GM15510 (cell line): ENCODE results near the gene ACOT7.

Experiments used
- POLR2A ChIP-seq: IDR thresholded peaks from 3 replicates; pipeline ENCODE4 v1.6.1; 2011; ENCODE audit warnings: borderline replicate concordance; ENCODE audit not compliant: insufficient read length; ENCODE audit errors: extremely low read depth

The ACOT7 gene

DNA sequence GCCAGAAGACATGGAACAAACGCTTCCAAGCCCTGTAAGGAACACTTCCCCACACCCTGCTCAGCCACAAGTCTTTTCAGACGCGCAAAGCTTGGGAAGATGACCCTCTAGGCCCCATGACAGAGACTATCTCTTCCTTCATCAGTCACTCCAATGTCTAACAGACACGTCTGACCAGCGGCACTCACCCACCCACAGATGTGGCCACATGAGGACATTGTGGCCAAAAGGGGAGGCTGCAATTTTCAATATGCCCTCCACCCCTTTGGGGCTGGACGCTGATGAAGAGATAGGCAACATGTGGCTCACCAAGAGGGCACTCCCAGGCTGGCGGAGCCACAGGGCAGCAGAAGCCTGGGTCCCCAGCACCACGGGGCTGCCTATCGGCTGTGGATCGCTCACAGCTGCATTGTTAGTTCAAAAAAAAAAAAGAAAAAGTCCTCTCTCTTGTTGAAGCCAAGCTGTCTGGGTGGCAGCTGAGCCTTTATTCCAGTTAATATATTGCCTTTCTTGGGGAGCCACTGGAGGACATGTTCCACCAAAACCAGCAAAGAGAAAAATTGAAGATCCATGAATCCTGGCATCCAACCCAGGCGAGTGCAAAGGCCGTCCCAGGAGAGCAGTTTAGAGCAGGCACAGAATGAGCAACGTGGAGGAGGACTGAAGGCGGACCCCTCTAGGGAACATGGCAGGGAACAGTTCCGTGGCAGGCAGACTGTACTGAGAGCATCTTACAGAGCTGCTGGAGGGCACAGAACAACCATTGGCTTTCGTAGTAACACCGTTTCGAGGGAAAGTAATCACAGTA lies 80.0 kb downstream of the ACOT7 start:
- no peak for TF ChIP-seq POLR2A

GRCh38 chr1:6310116-6310848 lies 83.3 kb downstream of the ACOT7 start:
- no peak for TF ChIP-seq POLR2A

DNA sequence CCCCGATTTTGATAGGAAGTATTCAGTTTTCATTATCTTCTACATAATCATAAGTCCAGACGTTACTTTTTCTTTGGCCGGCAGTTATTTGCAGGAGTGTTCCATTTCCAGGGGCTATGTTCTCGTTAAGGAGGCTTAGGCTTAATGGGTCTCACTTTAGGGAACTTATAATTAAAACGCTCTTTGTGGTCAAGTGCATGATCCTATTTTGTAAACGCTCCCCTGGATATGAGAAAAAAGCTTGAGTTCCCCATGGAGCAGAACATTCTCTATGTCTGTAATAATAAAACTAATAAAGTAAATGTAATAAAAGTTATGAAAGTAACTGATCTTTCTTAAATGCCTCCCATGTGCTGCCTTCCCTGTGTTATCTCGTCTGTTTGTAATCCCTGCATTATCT lies 84.0 kb downstream of the ACOT7 start:
- no peak for TF ChIP-seq POLR2A

- no peak for TF ChIP-seq POLR2A
Observed at GRCh38 chr1:6308449-6308848, 85.1 kb downstream of the ACOT7 start.

- TF ChIP-seq POLR2A: no peak
Observed at GRCh38 chr1:6307099-6307498, 86.5 kb downstream of the ACOT7 start.

DNA sequence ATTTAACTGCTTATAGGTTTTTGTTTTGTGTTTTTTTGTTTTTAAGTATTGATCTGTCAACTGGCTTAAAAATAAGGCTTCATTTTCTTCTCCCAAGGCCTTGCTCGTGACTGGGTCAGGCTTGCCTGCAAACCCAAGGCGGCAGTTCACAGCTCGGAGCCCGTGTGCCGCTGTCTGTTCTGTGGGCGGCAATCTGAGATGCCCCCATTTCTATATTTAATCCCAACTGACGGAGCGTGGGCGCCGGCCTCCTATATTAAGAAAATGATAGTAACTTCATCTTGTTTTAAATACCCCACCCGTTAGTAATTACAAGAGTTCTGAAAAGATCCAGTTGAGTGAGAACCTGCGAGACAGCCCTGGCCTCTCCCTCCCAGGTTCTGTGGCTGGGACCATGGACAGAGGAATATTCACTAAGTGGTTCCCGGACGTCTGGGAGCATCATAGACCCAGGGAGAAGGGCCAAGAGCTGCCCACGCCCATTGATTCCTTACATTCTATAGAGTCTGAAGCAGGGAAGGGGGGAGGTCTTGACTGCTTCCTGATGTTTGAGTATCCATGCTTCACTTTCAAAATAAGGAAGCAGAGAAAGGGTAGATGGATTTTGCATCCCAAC lies 90.1 kb downstream of the ACOT7 start:
- TF ChIP-seq POLR2A: no peak

- TF ChIP-seq POLR2A: no peak
Observed at GRCh38 chr1:6302568-6302967, 91.0 kb downstream of the ACOT7 start.

- no peak for TF ChIP-seq POLR2A
Observed at GRCh38 chr1:6301526-6301925, 92.0 kb downstream of the ACOT7 start.

- no peak for TF ChIP-seq POLR2A
Observed at GRCh38 chr1:6300342-6301048, 93.1 kb downstream of the ACOT7 start.

GRCh38 chr1:6299557-6300165 lies 93.9 kb downstream of the ACOT7 start:
- no peak for TF ChIP-seq POLR2A

- TF ChIP-seq POLR2A: no peak
Observed at GRCh38 chr1:6298940-6299465, 94.6 kb downstream of the ACOT7 start.

DNA sequence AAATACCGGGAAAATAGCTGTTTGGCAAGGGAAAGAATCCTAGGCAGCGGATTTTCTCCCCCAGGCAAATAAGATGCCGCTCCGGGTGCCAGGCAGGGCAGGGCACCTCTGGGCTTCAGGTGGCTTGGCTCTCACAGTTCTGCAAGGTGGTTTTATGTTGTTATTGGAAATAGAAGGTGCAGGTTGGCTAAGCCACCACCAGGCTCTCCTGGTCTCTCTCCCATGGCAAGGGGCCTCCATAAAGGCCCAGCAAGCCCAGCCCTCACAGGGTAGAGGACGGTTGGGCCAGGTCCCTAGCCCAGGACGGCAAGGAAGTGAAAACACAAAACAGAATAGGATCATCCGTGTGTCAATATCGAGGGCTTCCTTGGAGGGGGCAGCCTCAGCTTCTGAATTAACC lies 95.0 kb downstream of the ACOT7 start:
- no peak for TF ChIP-seq POLR2A

GRCh38 chr1:6295910-6296309 lies 97.7 kb downstream of the ACOT7 start:
- no peak for TF ChIP-seq POLR2A

DNA sequence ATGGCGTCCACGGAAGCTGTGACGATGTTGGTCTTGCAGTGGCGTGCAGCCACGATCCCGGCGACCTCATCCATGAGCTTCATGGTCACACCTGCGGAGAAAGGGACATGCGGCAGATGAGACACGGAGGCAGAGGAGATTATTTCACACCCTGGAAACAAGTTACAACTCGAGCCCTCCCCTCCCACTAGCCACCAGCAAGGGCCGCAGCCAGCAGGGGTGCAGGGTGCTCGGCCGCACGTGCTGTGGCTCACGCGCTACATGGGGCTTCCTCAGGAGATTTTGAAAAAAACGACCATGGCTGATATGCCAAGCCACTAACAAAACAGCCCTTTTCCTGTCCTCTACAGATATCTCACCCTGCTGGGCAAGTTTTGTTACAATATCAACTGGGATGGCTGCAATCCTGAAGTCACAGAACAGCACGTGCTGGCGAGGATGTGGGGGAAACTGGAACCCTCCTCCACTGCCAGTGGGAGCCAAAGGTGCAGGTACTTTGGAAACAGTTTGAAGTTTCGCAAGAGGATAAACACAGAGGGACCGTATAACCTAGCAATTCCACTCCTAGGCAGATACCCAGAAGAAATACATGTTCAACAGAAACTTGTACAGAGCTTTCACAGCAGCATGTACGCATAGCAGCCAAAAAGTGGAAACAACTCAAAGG lies 98.5 kb downstream of the ACOT7 start:
- no peak for TF ChIP-seq POLR2A
